Nephron (organoid): Measurements from ENCODE around the gene SMPD3.

Source experiments
- H3K27ac Mint-ChIP-seq, 3 experiments: 2 replicates each; pipeline ENCODE4 v1.8.0; 2020; ENCODE audit warnings: mixed read lengths in 3 of 3, mild to moderate bottlenecking in 2 of 3, moderate library complexity in 1 of 3
- H3K27me3 Mint-ChIP-seq: 2 replicates; pipeline ENCODE4 v1.8.0; 2021; ENCODE audit warnings: low read depth, mild to moderate bottlenecking, moderate library complexity, mixed read lengths
- H3K36me3 Mint-ChIP-seq: 2 replicates; pipeline ENCODE4 v1.8.0; 2020; ENCODE audit warnings: low read depth, mixed read lengths
- H3K4me1 Mint-ChIP-seq: 2 replicates; pipeline ENCODE4 v1.8.0; 2020; ENCODE audit warnings: mixed read lengths
- H3K4me3 Mint-ChIP-seq, 3 experiments: 2 replicates each; pipeline ENCODE4 v1.8.0; 2020; ENCODE audit warnings: mild to moderate bottlenecking in 3 of 3, mixed read lengths in 3 of 3, moderate library complexity in 2 of 3
- H3K9me3 Mint-ChIP-seq: 2 replicates; pipeline ENCODE4 v1.8.0; 2020; ENCODE audit warnings: mixed read lengths
- TF ChIP-seq, protein P1 (sequence below), 3 experiments: fragments of 200-600 bp; sonication (generic); IDR thresholded peaks; one replicate each; pipeline ENCODE4 v1.5.0; 2021; ENCODE audit warnings: antibody characterized with exemption in 3 of 3; ENCODE audit not compliant: unreplicated experiment in 3 of 3

The SMPD3 gene

GRCh38 chr16:68356249-68356918, 91.9 kb downstream of the SMPD3 start:
- Mint-ChIP-seq H3K36me3 (peaks cover 26% of the 10 kb centered on the region), H3K4me3 (no peak overlapping the region), H3K4me1 (peaks cover 8% of the 10 kb centered on the region), H3K27me3 (no peaks in the 10 kb centered on the region), H3K9me3 (no peaks in the 10 kb centered on the region), H3K27ac (no peak overlapping the region)
- TF ChIP-seq, protein P1, sequence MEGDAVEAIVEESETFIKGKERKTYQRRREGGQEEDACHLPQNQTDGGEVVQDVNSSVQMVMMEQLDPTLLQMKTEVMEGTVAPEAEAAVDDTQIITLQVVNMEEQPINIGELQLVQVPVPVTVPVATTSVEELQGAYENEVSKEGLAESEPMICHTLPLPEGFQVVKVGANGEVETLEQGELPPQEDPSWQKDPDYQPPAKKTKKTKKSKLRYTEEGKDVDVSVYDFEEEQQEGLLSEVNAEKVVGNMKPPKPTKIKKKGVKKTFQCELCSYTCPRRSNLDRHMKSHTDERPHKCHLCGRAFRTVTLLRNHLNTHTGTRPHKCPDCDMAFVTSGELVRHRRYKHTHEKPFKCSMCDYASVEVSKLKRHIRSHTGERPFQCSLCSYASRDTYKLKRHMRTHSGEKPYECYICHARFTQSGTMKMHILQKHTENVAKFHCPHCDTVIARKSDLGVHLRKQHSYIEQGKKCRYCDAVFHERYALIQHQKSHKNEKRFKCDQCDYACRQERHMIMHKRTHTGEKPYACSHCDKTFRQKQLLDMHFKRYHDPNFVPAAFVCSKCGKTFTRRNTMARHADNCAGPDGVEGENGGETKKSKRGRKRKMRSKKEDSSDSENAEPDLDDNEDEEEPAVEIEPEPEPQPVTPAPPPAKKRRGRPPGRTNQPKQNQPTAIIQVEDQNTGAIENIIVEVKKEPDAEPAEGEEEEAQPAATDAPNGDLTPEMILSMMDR (IDR thresholded peaks at IDR 0.05; ENCODE audit: unreplicated experiment in 3 of 3), result no peak

DNA sequence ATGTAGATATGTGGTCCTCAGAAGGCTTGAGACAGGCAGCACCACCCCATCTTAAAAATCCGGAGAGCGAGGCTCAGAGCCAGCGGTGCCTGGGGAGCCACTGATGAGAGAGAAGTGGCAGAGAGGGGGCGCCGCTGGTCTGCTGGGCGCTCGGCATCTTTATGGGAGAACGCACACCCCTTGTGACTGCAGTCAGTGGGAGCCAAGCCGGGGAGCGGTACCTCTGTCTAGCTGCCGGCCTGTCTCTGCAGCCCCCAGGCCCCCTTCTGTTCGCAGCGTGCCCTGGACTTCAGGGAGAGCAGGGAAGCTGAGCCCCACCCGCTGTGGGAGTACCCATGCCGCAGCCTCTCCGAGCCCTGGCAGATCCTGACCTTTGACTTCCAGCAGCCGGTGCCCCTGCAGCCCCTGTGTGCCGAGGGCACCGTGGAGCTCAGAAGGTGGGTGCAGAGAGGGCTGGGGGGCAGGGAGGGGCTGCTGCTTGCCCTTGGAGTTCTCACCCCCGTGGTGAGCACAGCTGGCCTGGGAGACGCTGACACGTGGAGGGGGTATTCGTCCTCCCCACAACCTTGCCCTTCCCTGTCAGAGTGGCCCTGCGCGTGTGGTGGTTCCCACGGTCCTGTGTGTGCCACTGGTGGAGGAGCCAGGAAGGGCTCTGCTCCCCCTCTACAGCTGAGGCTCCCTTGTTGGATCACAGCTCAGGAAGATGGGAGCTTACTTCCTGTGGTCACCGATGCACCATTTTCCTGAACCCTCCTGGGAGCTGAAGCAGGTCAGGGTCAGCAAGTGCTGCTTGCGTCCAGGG, 92.7 kb downstream of the SMPD3 start:
- Mint-ChIP-seq H3K9me3 (no peaks in the 10 kb centered on the region), H3K27ac (no peak overlapping the region), H3K4me1 (peaks cover 6% of the 10 kb centered on the region), H3K27me3 (no peaks in the 10 kb centered on the region), H3K4me3 (no peak overlapping the region), H3K36me3 (peaks cover 30% of the 10 kb centered on the region)
- TF ChIP-seq, protein P1 (IDR thresholded peaks at IDR 0.05; ENCODE audit: unreplicated experiment in 3 of 3), result no peak

DNA sequence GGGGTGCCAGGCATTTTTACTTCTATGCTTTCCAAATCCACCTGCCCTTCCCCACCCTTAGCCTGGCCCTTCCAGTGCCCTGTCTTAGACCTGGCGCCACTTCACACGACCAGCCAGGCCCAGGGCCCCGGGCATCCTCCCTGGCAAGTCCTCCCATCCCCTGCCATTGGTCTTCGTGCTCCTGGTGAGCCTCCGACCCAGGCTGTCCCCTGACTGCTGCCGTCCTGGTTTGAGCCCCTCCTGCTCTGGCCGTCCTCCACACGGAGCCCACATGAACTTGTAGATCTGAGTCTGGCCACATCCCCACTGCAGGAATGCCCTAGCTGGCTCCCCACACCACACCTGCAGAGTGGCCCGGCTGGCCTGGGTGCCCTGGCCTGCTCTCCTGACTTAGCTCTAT, 93.5 kb downstream of the SMPD3 start:
- Mint-ChIP-seq H3K9me3 (no peaks in the 10 kb centered on the region), H3K27ac (no peak overlapping the region), H3K4me3 (no peak overlapping the region), H3K4me1 (no peaks in the 10 kb centered on the region), H3K36me3 (peaks cover 37% of the 10 kb centered on the region), H3K27me3 (no peaks in the 10 kb centered on the region)
- TF ChIP-seq, protein P1 (IDR thresholded peaks at IDR 0.05; ENCODE audit: unreplicated experiment in 3 of 3), result no peak

- H3K4me1 Mint-ChIP-seq, result no peaks in the 10 kb centered on the region
- H3K27me3 Mint-ChIP-seq, result no peaks in the 10 kb centered on the region
- H3K4me3 Mint-ChIP-seq, result no peak overlapping the region
- TF ChIP-seq, protein P1 (IDR thresholded peaks at IDR 0.05; ENCODE audit: unreplicated experiment in 3 of 3), result no peak
- no peaks in the 10 kb centered on the region for H3K9me3 Mint-ChIP-seq
- peaks cover 47% of the 10 kb centered on the region for H3K36me3 Mint-ChIP-seq
- no peak overlapping the region for H3K27ac Mint-ChIP-seq
Observed at GRCh38 chr16:68353366-68353765, 94.9 kb downstream of the SMPD3 start.

DNA sequence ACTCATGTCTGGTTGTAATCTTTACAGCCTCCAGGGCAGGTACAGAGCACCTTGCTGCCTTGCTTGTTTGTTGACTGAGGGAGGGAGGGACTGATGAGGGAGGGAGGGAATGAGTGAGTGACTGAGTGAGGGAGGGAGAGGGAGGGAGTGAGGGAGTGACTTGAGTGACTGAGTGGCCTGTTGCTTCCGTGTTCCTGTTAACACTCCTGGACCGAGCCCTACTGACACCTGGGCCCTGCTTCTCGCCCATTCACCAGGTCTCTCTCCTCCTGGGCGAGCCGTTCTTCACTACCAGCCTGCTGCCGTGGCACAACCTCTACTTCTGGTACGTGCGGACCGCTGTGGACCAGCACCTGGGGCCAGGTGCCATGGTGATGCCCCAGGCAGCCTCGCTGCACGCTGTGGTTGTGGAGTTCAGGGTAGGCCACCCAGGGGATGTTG, 96.3 kb downstream of the SMPD3 start:
- Mint-ChIP-seq H3K27ac (no peak overlapping the region), H3K27me3 (no peaks in the 10 kb centered on the region), H3K4me3 (no peak overlapping the region), H3K9me3 (no peaks in the 10 kb centered on the region), H3K4me1 (no peaks in the 10 kb centered on the region), H3K36me3 (peaks cover 56% of the 10 kb centered on the region)
- TF ChIP-seq, protein P1 (IDR thresholded peaks at IDR 0.05; ENCODE audit: unreplicated experiment in 3 of 3), result no peak
